Gastrocnemius medialis (tissue), 4 donors: ENCODE measurements around the gene GNG7.

Experiments
- CTCF ChIP-seq, 5 experiments: fragments of 450-650 bp in 3 of 5; fragments of 200-600 bp in 2 of 5; sonication (generic) in 2 of 5; IDR thresholded peaks in 4 of 5; conservative IDR thresholded peaks in 1 of 5; 1 replicate in 4 of 5; 2 replicates in 1 of 5; pipeline ENCODE4 v1.5.1; 2016 to 2019; ENCODE audit warnings: antibody characterized with exemption in 5 of 5, mild to moderate bottlenecking in 3 of 5, moderate library complexity in 3 of 5
- POLR2A ChIP-seq, 2 donors: fragments of 450-650 bp; IDR thresholded peaks; one replicate each; pipeline ENCODE4 v1.6.1; 2017; ENCODE audit warnings: antibody characterized with exemption in 2 of 2, mild to moderate bottlenecking in 2 of 2, moderate library complexity in 2 of 2

- TF ChIP-seq CTCF (IDR thresholded peaks at IDR 0.05 in 4 of 5, conservative IDR thresholded peaks at IDR 0.05 in 1 of 5) (no peak), POLR2A (IDR thresholded peaks at IDR 0.05) (no peak)
Measured at GRCh38 chr19:2645826-2646225, 56.7 kb downstream of the GNG7 start.
